H1 (cell line): ENCODE measurements around the gene SLC48A1. TPM values are rescaled to one million over a fixed set of nuclear protein-coding genes. Genes with fewer than 3 reads are reported as not detected.

ENCODE experiments used
- CTCF ChIA-PET: fragments of 300-600 bp; sonication (Branson Sonifier 250); formaldehyde crosslinking; loops from one replicate; lab custom pipeline; 2021; ENCODE audit not compliant: partially characterized antibody; lab: Charles Lee
- POLR2A ChIA-PET: fragments of 300-600 bp; sonication (Branson Sonifier 250); formaldehyde crosslinking; loops from one replicate; lab custom pipeline; 2021; ENCODE audit warnings: inconsistent platforms; ENCODE audit not compliant: partially characterized antibody; lab: Charles Lee
- DNase-seq, 2 experiments: peaks; one replicate each; pipeline versions ENCODE4 v3.0.0 to v3.0.0-alpha.2; 2010 to 2022; ENCODE audit warnings: low spot score in 2 of 2, low read depth in 1 of 2, mixed read lengths in 1 of 2
- FAIRE-seq: peaks from 2 replicates; lab custom pipeline; 2011; peaks lifted over from hg19 to GRCh38; lab: Jason Lieb, UNC
- H2AFZ ChIP-seq: 2 replicates; pipeline ENCODE4 v1.8.1; 2012; ENCODE audit warnings: low read length, inconsistent platforms
- H2AK5ac ChIP-seq: 2 replicates; pipeline ENCODE4 v1.6.1; 2013; ENCODE audit warnings: low read depth, low read length
- H2BK120ac ChIP-seq: replicated peaks from 2 replicates; pipeline ENCODE3; 2013; ENCODE audit warnings: low read depth, low read length, inconsistent platforms
- H2BK12ac ChIP-seq: 2 replicates; pipeline ENCODE4 v1.6.1; 2013; ENCODE audit warnings: low read depth, low read length
- H2BK15ac ChIP-seq: 2 replicates; pipeline ENCODE4 v1.6.1; 2013; ENCODE audit warnings: low read length
- H2BK20ac ChIP-seq: 2 replicates; pipeline ENCODE4 v1.6.1; 2013; ENCODE audit warnings: low read length
- H2BK5ac ChIP-seq: 2 replicates; pipeline ENCODE4 v1.6.1; 2013; ENCODE audit warnings: low read depth, low read length
- H3K14ac ChIP-seq: 2 replicates; pipeline ENCODE4 v1.6.1; 2013; ENCODE audit warnings: inconsistent platforms; ENCODE audit not compliant: insufficient read length
- H3K18ac ChIP-seq: 2 replicates; pipeline ENCODE4 v1.6.1; 2013; ENCODE audit warnings: low read length; ENCODE audit errors: extremely low read depth
- H3K23ac ChIP-seq: 2 replicates; pipeline ENCODE4 v1.6.1; 2013; ENCODE audit warnings: inconsistent platforms; ENCODE audit not compliant: insufficient read length
- H3K23me2 ChIP-seq: 2 replicates; pipeline ENCODE4 v1.6.1; 2013; ENCODE audit warnings: low read depth, low read length
- H3K27ac ChIP-seq: 2 replicates; pipeline ENCODE4 v1.6.1; 2011; ENCODE audit warnings: low read depth, low read length, inconsistent platforms
- H3K27me3 ChIP-seq, 4 experiments: replicated peaks in 1 of 4; 1 replicate in 1 of 4; 2 replicates in 3 of 4; pipeline versions ENCODE4 v1.6.1 to v1.8.1; 2011 to 2013; ENCODE audit warnings: low read length in 3 of 4, mild to moderate bottlenecking in 3 of 4, inconsistent platforms in 2 of 4, mixed read lengths in 2 of 4, moderate library complexity in 1 of 4; ENCODE audit not compliant: control insufficient read depth in 3 of 4, insufficient read depth in 3 of 4; ENCODE audit errors: extremely low read depth in 1 of 4
- H3K36me3 ChIP-seq, 4 experiments: 2 replicates each; pipeline versions ENCODE4 v1.6.1 to v1.8.1; 2011 to 2013; ENCODE audit warnings: mild to moderate bottlenecking in 4 of 4, low read length in 3 of 4, moderate library complexity in 2 of 4, control low read depth in 1 of 4, inconsistent platforms in 1 of 4; ENCODE audit not compliant: insufficient read depth in 4 of 4, control insufficient read depth in 2 of 4
- H3K4ac ChIP-seq: replicated peaks from 2 replicates; pipeline ENCODE3; 2013; ENCODE audit warnings: low read length, low read depth, mixed read lengths, inconsistent platforms; ENCODE audit not compliant: insufficient read length
- H3K4me1 ChIP-seq, 4 experiments: replicated peaks in 1 of 4; 1 replicate in 1 of 4; 2 replicates in 3 of 4; pipeline versions ENCODE4 v1.6.1 to v1.8.1; 2011 to 2013; ENCODE audit warnings: low read length in 3 of 4, inconsistent platforms in 2 of 4, mixed read lengths in 1 of 4; ENCODE audit not compliant: insufficient read depth in 4 of 4, control insufficient read depth in 3 of 4
- H3K4me2 ChIP-seq, 2 experiments: 2 replicates each; pipeline versions ENCODE4 v1.6.1 to v1.8.1; 2011 to 2013; ENCODE audit warnings: low read depth in 2 of 2, low read length in 2 of 2, control low read depth in 1 of 2, inconsistent platforms in 1 of 2, mild to moderate bottlenecking in 1 of 2; ENCODE audit not compliant: insufficient read depth in 1 of 2
- H3K4me3 ChIP-seq, 4 experiments: fragments of 200-600, 300-600 bp in 1 of 4; sonication (generic), shearing (Covaris generic), sonication (Bioruptor Twin) in 1 of 4; 2 replicates each; pipeline versions ENCODE4 v1.5.1 to v1.8.1; 2011 to 2016; ENCODE audit warnings: low read length in 4 of 4, low read depth in 3 of 4, control low read depth in 2 of 4, inconsistent platforms in 2 of 4, mild to moderate bottlenecking in 2 of 4, mixed read lengths in 1 of 4, moderate library complexity in 1 of 4; ENCODE audit not compliant: insufficient read depth in 2 of 4; ENCODE audit errors: extremely low read depth in 1 of 4
- H3K56ac ChIP-seq: replicated peaks from 2 replicates; pipeline ENCODE3; 2013; ENCODE audit warnings: low read depth, mild to moderate bottlenecking, mixed read lengths, low read length, inconsistent platforms; ENCODE audit not compliant: insufficient read length
- H3K79me1 ChIP-seq: 2 replicates; pipeline ENCODE4 v1.6.1; 2013; ENCODE audit warnings: low read depth, low read length, control low read depth
- H3K79me2 ChIP-seq, 2 experiments: 2 replicates each; pipeline versions ENCODE4 v1.6.1 to v1.8.1; 2012 to 2013; ENCODE audit warnings: low read length in 2 of 2, mild to moderate bottlenecking in 2 of 2, inconsistent platforms in 1 of 2; ENCODE audit not compliant: insufficient read depth in 2 of 2, control insufficient read depth in 1 of 2
- H3K9ac ChIP-seq, 4 experiments: replicated peaks in 1 of 4; 1 replicate in 1 of 4; 2 replicates in 3 of 4; pipeline versions ENCODE4 v1.6.1 to v1.8.1; 2011 to 2013; ENCODE audit warnings: low read depth in 3 of 4, low read length in 3 of 4, control low read depth in 2 of 4, mild to moderate bottlenecking in 2 of 4, moderate library complexity in 2 of 4, inconsistent platforms in 1 of 4; ENCODE audit errors: extremely low read depth in 1 of 4
- H3K9me3 ChIP-seq, 2 experiments: 2 replicates each; pipeline versions ENCODE4 v1.6.1 to v1.8.1; 2012 to 2013; ENCODE audit warnings: mild to moderate bottlenecking in 2 of 2, moderate library complexity in 2 of 2, control low read depth in 1 of 2, inconsistent platforms in 1 of 2, low read depth in 1 of 2, low read length in 1 of 2, mixed read lengths in 1 of 2; ENCODE audit not compliant: insufficient read depth in 2 of 2
- H4K20me1 ChIP-seq, 2 experiments: replicated peaks in 1 of 2; 2 replicates each; pipeline versions ENCODE3 to v1.8.1; 2011 to 2013; ENCODE audit warnings: inconsistent platforms in 2 of 2, low read length in 2 of 2, mild to moderate bottlenecking in 1 of 2; ENCODE audit not compliant: insufficient read depth in 2 of 2, control insufficient read depth in 1 of 2
- H4K5ac ChIP-seq: 2 replicates; pipeline ENCODE4 v1.6.1; 2013; ENCODE audit warnings: low read length, low read depth, mixed read lengths, inconsistent platforms; ENCODE audit not compliant: insufficient read length
- H4K8ac ChIP-seq: 2 replicates; pipeline ENCODE4 v1.8.0; 2013; ENCODE audit warnings: mild to moderate bottlenecking, moderate library complexity, low read length, inconsistent platforms; ENCODE audit not compliant: insufficient read depth; ENCODE audit errors: extremely low read depth
- H4K91ac ChIP-seq: replicated peaks from 2 replicates; pipeline ENCODE3; 2013; ENCODE audit warnings: low read length, mixed read lengths, inconsistent platforms; ENCODE audit not compliant: insufficient read length
- CBX8 ChIP-seq: fragments of 300-800, 300-1000 bp; sonication (generic); IDR thresholded peaks from 2 replicates; pipeline ENCODE4 v1.7.1; 2016; ENCODE audit warnings: low read depth, low read length, borderline replicate concordance
- CHD1 ChIP-seq: IDR thresholded peaks from 2 replicates; pipeline ENCODE4 v1.6.1; 2012; ENCODE audit warnings: low read depth, low read length, improper control_type of control experiment
- CTBP2 ChIP-seq: IDR thresholded peaks from 2 replicates; pipeline ENCODE4 v1.7.0; 2011; ENCODE audit warnings: borderline replicate concordance, mild to moderate bottlenecking, moderate library complexity, mixed read lengths, low read length; ENCODE audit not compliant: insufficient read depth, insufficient read length
- EP300 ChIP-seq, 2 experiments: IDR thresholded peaks; 1 replicate in 1 of 2; 2 replicates in 1 of 2; pipeline ENCODE4 v1.6.1; 2011 to 2012; ENCODE audit warnings: low read depth in 2 of 2, low read length in 2 of 2, mild to moderate bottlenecking in 2 of 2, borderline replicate concordance in 1 of 2, inconsistent platforms in 1 of 2, moderate library complexity in 1 of 2
- HDAC6 ChIP-seq: IDR thresholded peaks from one replicate; pipeline ENCODE4 v1.7.1; 2012; ENCODE audit warnings: low read depth, mild to moderate bottlenecking, inconsistent platforms, low read length, moderate library complexity
- JUND ChIP-seq: IDR thresholded peaks from 2 replicates; pipeline ENCODE4 v1.6.1; 2011; ENCODE audit warnings: mild to moderate bottlenecking, improper control_type of control experiment, low read length
- KDM5A ChIP-seq: fragments of 200-600 bp; IDR thresholded peaks from 2 replicates; pipeline ENCODE4 v1.7.1; 2012; ENCODE audit warnings: mild to moderate bottlenecking, low read length, inconsistent platforms, mixed read lengths
- RNF2 ChIP-seq: fragments of 200-900, 300-1000 bp; sonication (generic); IDR thresholded peaks from 2 replicates; pipeline ENCODE4 v1.7.1; 2016; ENCODE audit warnings: borderline replicate concordance, low read depth, mild to moderate bottlenecking, antibody characterized with exemption, low read length; ENCODE audit not compliant: poor library complexity, severe bottlenecking; ENCODE audit errors: missing control alignments
- SIN3A ChIP-seq, 2 experiments: IDR thresholded peaks in 1 of 2; conservative IDR thresholded peaks in 1 of 2; 2 replicates each; pipeline ENCODE4 v1.6.1; 2011 to 2012; ENCODE audit warnings: low read length in 2 of 2, improper control_type of control experiment in 1 of 2, low read depth in 1 of 2, mild to moderate bottlenecking in 1 of 2
- WGBS, 2 experiments: shearing (Covaris generic) in 1 of 2; methylation state at CpG; one replicate each; pipeline versions ENCODE4 v1.1.6 to v1.1.7; 2013 to 2015; ENCODE audit warnings: low lambda C conversion rate in 2 of 2, mixed read lengths in 2 of 2, inconsistent platforms in 1 of 2, low coverage in 1 of 2, missing lambda C conversion rate in 1 of 2; ENCODE audit not compliant: insufficient replicate concordance in 2 of 2, insufficient coverage in 1 of 2, insufficient read length in 1 of 2; ENCODE audit errors: extremely low coverage in 1 of 2, missing lambda C conversion rate in 1 of 2; 5-methylcytosine and 5-hydroxymethylcytosine counted together
- polyA plus RNA-seq, 7 experiments: library from polyadenylated mRNA; depleted of rRNA in 3 of 7; stranded (reverse) in 5 of 7; unstranded in 2 of 7; fragments of >200 nt in 5 of 7; fragments of 200-250 nt in 2 of 7; gene quantifications; 1 replicate in 5 of 7; 2 replicates in 1 of 7; 4 replicates in 1 of 7; pipeline versions ENCODE4 v1.2.1 to v1.2.3, GENCODE V29; 2011 to 2013; ENCODE audit warnings: missing spikeins in 2 of 7, mixed read lengths in 2 of 7
- total RNA-seq: library from RNA; stranded (reverse); fragmentation: NEBNext Ultra II Directional; extraction: Animal tissue kit (Norgen Biotek cat#: 25700); gene quantifications from 2 replicates; pipeline ENCODE4 v1.2.1, GENCODE V29; 2021

SLC48A1 gene
- total and polyA plus RNA-seq, 2 of the 8 experiments (the other 6 are each of a cell fraction or from before 2014, with no cell fraction given): 9.5 to 14.1 TPM

GRCh38 chr12:47746523-47746922, 26.5 kb upstream of the SLC48A1 start:
- CTCF ChIA-PET: interaction anchor here (0.8 to 64.6 kb wide), 7 partner anchors 5 to 92 kb away, joined by 3 to 2442 read pairs (median 7); partner anchors contain the start of genes ENDOU, RAPGEF3 and SLC48A1
- H3K4me3 ChIP-seq: no peak overlapping the region
- H2BK5ac ChIP-seq: no peak overlapping the region
- no peak overlapping the region for H2AFZ ChIP-seq
- no peaks in the 10 kb centered on the region for H4K20me1 ChIP-seq
- H4K91ac ChIP-seq: no peak overlapping the region
- H3K79me2 ChIP-seq: no peaks in the 10 kb centered on the region
- H3K4me2 ChIP-seq: no peak overlapping the region
- no peak overlapping the region for H2AK5ac ChIP-seq
- no peak overlapping the region for H4K5ac ChIP-seq
- no peak overlapping the region for H3K56ac ChIP-seq
- no peaks in the 10 kb centered on the region for H3K36me3 ChIP-seq
- peak overlapping the region; percentile 25; the same call in 1 of the 2 replicates for H4K8ac ChIP-seq
- H3K9ac ChIP-seq: no peak overlapping the region
- no peak overlapping the region for H3K14ac ChIP-seq
- 82% methylated on average over 6 of the region's 7 CpGs; no CpG with 5 or more reads in 1 of the 2 experiments for WGBS, 2 experiments
- no peak overlapping the region for H2BK120ac ChIP-seq
- H2BK15ac ChIP-seq: no peak overlapping the region
- no peak overlapping the region for H2BK12ac ChIP-seq
- H3K9me3 ChIP-seq: no peaks in the 10 kb centered on the region
- no peak for DNase-seq
- H3K4ac ChIP-seq: no peak overlapping the region
- no peak for FAIRE-seq
- no peak for TF ChIP-seq HDAC6
- no peak for TF ChIP-seq RNF2
- TF ChIP-seq KDM5A: no peak
- TF ChIP-seq CBX8: no peak
- TF ChIP-seq JUND: no peak
- no peak for TF ChIP-seq CTBP2
- no peak for TF ChIP-seq SIN3A (conservative IDR thresholded peaks at IDR 0.05 in 1 of 2, IDR thresholded peaks at IDR 0.05 in 1 of 2; ENCODE audit: low read depth in 1 of 2, low read length in 2 of 2)
- TF ChIP-seq EP300 (IDR thresholded peaks at IDR 0.05; ENCODE audit: borderline replicate concordance in 1 of 2, low read depth in 2 of 2, low read length in 2 of 2): no peak
- TF ChIP-seq CHD1: no peak
- peaks cover 0 to 8% (median 2%) of the 10 kb centered on the region in 4 experiments; a peak in 3 of 7 replicates for H3K4me1 ChIP-seq
- no peak overlapping the region for H3K27ac ChIP-seq
- no peaks in the 10 kb centered on the region; the same call in 1 of the 2 replicates for H3K23me2 ChIP-seq
- no peaks in the 10 kb centered on the region for H3K27me3 ChIP-seq
- H2BK20ac ChIP-seq: no peak overlapping the region
- no peak overlapping the region for H3K18ac ChIP-seq
- no peak overlapping the region for H3K23ac ChIP-seq
- POLR2A ChIA-PET: interaction anchor here (1.6 to 7.4 kb wide), 3 partner anchors 11 to 35 kb away, joined by 4 to 62 read pairs (median 10); partner anchors contain the start of gene RAPGEF3
- H3K79me1 ChIP-seq: no peaks in the 10 kb centered on the region
